Calu3 (cell line): ENCODE measurements around the gene YJEFN3. TPM values are rescaled to one million over a fixed set of nuclear protein-coding genes. Genes with fewer than 3 reads are reported as not detected.

ENCODE experiments used
- BruUV-seq: library from RNA; stranded (reverse); fragments of 400-500 nt; replicated peaks from 2 replicates; lab custom pipeline; 2021; lab: Mats Ljungman, UMichigan
- CTCF ChIA-PET: fragments of 300-600 bp; sonication (Branson Sonifier 250); formaldehyde crosslinking; loops from one replicate; lab custom pipeline; 2022; ENCODE audit warnings: antibody characterized with exemption; lab: Charles Lee
- DNase-seq: peaks from one replicate; pipeline ENCODE4 v3.0.0; 2022
- H3K27ac Mint-ChIP-seq: one replicate; pipeline ENCODE4 v1.8.0; 2022; ENCODE audit warnings: mixed read lengths; ENCODE audit not compliant: unreplicated experiment
- H3K27me3 Mint-ChIP-seq: one replicate; pipeline ENCODE4 v1.8.0; 2022; ENCODE audit warnings: mixed read lengths; ENCODE audit not compliant: unreplicated experiment
- H3K36me3 Mint-ChIP-seq: one replicate; pipeline ENCODE4 v1.8.0; 2022; ENCODE audit warnings: mild to moderate bottlenecking, moderate library complexity, mixed read lengths; ENCODE audit not compliant: insufficient read depth, unreplicated experiment
- H3K4me1 Mint-ChIP-seq: one replicate; pipeline ENCODE4 v1.8.0; 2022; ENCODE audit warnings: mild to moderate bottlenecking, low read depth, mixed read lengths; ENCODE audit not compliant: unreplicated experiment
- H3K4me3 Mint-ChIP-seq: one replicate; pipeline ENCODE4 v1.8.0; 2022; ENCODE audit warnings: mild to moderate bottlenecking, low read depth, moderate library complexity, mixed read lengths; ENCODE audit not compliant: unreplicated experiment
- H3K9me3 Mint-ChIP-seq: one replicate; pipeline ENCODE4 v1.8.0; 2022; ENCODE audit warnings: low read depth, mixed read lengths; ENCODE audit not compliant: unreplicated experiment
- intact Hi-C: fragments of 100-400 bp; cut with micrococcal nuclease; formaldehyde crosslinking; loops from one replicate; pipeline ENCODE4 v1.10.0; 2022; ENCODE audit not compliant: unreplicated experiment
- total RNA-seq: library from RNA; stranded (reverse); gene quantifications from 2 replicates; pipeline ENCODE4 v1.2.3, GENCODE V29; 2022
- TF ChIP-seq, protein P1 (sequence below): fragments of 200-600 bp; IDR thresholded peaks from one replicate; pipeline ENCODE4 v1.8.0; 2022; ENCODE audit warnings: antibody characterized with exemption; ENCODE audit not compliant: unreplicated experiment

Gene YJEFN3
- total RNA-seq, 1 experiment from 2014 or later: 10.4 TPM

DNA sequence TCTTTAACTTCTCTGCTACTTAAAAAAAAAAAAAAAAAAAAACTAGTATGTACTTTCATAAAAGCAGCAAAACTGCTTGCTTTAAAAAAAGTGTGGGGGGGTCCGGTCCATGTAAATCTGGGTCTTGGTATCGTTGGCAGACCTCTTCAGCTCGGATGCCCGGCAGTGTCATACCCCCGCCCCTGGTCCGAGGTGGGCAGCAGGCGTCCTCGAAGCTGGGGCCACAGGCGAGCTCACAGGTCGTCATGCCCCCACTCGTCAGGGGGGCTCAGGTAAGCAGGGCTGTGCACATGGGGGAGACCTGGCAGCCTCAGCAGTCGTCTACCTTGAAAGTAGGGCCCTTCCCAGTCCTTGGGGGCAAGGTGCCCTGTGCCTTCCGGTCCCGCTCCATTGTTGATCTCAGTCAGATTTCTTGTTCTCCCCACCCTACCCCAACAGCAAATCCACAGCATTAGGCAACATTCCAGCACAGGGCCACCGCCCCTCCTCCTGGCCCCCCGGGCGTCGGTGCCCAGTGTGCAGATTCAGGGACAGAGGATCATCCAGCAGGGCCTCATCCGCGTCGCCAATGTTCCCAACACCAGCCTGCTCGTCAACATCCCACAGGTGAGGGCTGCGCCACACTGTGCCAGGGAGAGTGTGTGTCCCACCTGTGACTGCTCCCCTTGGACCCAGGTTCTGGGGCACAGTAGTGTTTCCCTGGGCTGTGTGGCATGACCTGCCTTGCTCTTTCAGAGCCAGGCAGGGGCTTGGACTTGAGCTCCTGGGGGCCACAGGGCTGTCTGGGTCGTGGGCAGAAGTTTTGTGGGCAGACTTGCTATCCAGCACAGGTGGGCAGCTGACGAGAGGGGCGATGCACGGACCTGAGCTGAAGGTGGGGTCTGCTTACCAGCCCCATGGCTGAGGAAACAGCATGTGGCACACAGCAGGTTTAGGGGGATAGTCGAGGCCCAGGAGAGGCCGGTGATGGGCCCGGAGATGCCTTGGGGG is 32.8 kb upstream of the YJEFN3 start:
- H3K27ac Mint-ChIP-seq: no peak overlapping the region
- DNase-seq: no peak

DNA sequence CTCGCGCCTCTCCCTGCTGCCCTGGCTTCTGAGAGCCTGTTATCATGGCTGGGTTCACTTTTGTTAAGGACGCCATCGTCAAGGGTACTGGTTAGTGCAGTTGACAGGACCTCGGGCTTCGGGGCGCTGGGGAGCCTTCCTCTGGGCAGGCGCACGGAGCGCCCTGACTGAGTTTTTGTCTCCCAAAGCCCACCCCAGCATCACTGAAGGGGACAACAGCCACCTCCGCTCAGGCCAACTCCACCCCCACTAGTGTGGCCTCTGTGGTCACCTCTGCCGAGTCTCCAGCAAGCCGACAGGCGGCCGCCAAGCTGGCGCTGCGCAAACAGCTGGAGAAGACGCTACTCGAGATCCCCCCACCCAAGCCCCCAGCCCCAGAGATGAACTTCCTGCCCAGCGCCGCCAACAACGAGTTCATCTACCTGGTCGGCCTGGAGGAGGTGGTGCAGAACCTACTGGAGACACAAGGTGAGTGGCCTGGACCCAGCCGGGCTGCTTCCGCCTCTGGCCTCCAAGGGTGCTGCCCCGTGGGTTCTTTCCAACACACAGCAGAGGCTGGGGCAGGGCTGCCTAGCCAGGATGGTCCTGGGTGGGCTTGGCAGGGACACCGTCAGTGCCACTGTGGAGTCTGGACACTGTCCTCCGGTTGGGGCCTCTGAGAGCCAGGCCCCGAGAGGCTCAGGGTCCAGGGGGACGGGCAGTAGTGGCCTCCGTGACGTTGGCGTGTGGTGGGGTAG is 30.3 kb upstream of the YJEFN3 start:
- peaks cover 49% of the 10 kb centered on the region for H3K36me3 Mint-ChIP-seq
- intact Hi-C loops: no loop called here
- no TSS peak for BruUV-seq
- TF ChIP-seq, protein P1, sequence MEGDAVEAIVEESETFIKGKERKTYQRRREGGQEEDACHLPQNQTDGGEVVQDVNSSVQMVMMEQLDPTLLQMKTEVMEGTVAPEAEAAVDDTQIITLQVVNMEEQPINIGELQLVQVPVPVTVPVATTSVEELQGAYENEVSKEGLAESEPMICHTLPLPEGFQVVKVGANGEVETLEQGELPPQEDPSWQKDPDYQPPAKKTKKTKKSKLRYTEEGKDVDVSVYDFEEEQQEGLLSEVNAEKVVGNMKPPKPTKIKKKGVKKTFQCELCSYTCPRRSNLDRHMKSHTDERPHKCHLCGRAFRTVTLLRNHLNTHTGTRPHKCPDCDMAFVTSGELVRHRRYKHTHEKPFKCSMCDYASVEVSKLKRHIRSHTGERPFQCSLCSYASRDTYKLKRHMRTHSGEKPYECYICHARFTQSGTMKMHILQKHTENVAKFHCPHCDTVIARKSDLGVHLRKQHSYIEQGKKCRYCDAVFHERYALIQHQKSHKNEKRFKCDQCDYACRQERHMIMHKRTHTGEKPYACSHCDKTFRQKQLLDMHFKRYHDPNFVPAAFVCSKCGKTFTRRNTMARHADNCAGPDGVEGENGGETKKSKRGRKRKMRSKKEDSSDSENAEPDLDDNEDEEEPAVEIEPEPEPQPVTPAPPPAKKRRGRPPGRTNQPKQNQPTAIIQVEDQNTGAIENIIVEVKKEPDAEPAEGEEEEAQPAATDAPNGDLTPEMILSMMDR: no peak
- CTCF ChIA-PET: no interaction called here
- no peak for DNase-seq
- H3K9me3 Mint-ChIP-seq: no peaks in the 10 kb centered on the region
- no peaks in the 10 kb centered on the region for H3K4me1 Mint-ChIP-seq
- no peaks in the 10 kb centered on the region for H3K27me3 Mint-ChIP-seq
- no peak overlapping the region for H3K4me3 Mint-ChIP-seq
- H3K27ac Mint-ChIP-seq: no peak overlapping the region

More for the DNA sequence above, 32.8 kb upstream of the YJEFN3 start:
- H3K9me3 Mint-ChIP-seq: no peaks in the 10 kb centered on the region
- H3K4me1 Mint-ChIP-seq: no peaks in the 10 kb centered on the region
- CTCF ChIA-PET: interaction anchor here (0.7 kb wide), 1 partner anchor 15 kb away, joined by 4 read pairs; no protein-coding TSS in a partner anchor
- TF ChIP-seq, protein P1: no peak
- H3K27me3 Mint-ChIP-seq: no peaks in the 10 kb centered on the region
- peaks cover 40% of the 10 kb centered on the region for H3K36me3 Mint-ChIP-seq
- no peak overlapping the region for H3K4me3 Mint-ChIP-seq
- BruUV-seq: no TSS peak
- intact Hi-C loops: no loop called here

DNA sequence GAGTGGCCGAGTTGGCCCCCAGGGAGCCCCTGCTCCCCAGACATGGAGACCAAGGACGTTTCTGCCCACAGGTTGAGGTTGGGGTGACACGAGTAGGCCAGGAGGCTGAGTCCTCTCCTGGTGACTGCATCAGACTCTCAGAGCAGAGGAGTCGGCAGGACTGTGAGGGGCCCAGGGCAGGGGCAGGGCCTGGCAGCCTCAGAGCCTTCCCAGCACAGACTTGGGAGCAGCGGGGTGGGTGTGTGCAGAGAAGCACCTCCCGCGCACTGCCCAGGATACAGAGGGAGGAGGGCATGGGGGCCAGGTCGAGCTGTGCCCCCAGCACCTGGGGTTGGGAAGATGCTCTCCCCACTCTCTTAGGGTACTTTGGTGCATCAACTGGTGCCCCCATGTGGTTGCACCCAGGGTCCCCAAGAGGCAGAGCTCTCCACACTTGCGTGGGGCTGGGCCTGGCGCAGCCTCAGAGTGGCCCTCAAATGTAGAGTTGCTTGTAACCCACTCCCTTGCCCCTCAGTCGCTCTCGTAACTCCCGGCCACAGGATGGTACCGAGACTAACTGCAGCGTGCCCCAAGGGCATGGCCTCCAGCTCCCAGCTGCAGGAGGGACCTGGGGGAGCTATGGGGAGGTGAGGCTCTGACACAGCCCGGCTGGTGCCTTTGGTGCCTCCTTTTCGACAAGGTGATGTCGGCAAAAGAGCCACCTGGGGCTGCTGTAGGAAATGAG is 29.3 kb upstream of the YJEFN3 start:
- Mint-ChIP-seq H3K27me3 (no peaks in the 10 kb centered on the region), H3K9me3 (no peaks in the 10 kb centered on the region), H3K27ac (no peak overlapping the region), H3K4me3 (no peak overlapping the region), H3K36me3 (peaks cover 49% of the 10 kb centered on the region), H3K4me1 (no peaks in the 10 kb centered on the region)
- BruUV-seq: no TSS peak
- intact Hi-C loops: no loop called here
- no peak for DNase-seq
- CTCF ChIA-PET: no interaction called here
- TF ChIP-seq, protein P1: no peak
